Measurements from ENCODE around the gene SLC48A1. TPM values are rescaled to one million over a fixed set of nuclear protein-coding genes. Genes with fewer than 3 reads are reported as not detected.
"Not testable (repeated sequence)": the region's sequence is repeated elsewhere in the genome, so short reads cannot be mapped to it uniquely, and the experiment has no call there.

Gene SLC48A1
- total and polyA plus RNA-seq, 10 of the 15 experiments (the other 5 are each of a cell fraction or from before 2014, with no cell fraction given) = 1.1 to 4.9 (median 1.9) TPM

GRCh38 chr12:47808574-47809365, 35.7 kb downstream of the SLC48A1 start:
- CTCF ChIA-PET = interaction anchor here (0.6 to 8.8 kb wide), 14 partner anchors 9 to 1045 kb away, joined by 3 to 85 read pairs (median 8); no protein-coding TSS in a partner anchor
- no peaks in the 10 kb centered on the region; a peak in 1 of 4 replicates for H3K27me3 ChIP-seq (replicated peaks in 1 of 2; ENCODE audit: control insufficient read depth in 2 of 2, insufficient read depth in 2 of 2, low read length in 1 of 2)
- no peak for TF ChIP-seq NR2F1 (conservative IDR thresholded peaks at IDR 0.05)
- peak in 2 of 3 experiments; percentile 31 to 35; a peak in 3 of 6 replicates for TF ChIP-seq CTCF (IDR thresholded peaks at IDR 0.05 in 2 of 3, conservative IDR thresholded peaks at IDR 0.05 in 1 of 3; ENCODE audit: control insufficient read depth in 2 of 3, extremely low read depth in 1 of 3, insufficient read depth in 1 of 3, low read depth in 3 of 3, low read length in 3 of 3)
- no peak for TF ChIP-seq CBFB (IDR thresholded peaks at IDR 0.05; ENCODE audit: low read depth)
- TF ChIP-seq FOS (IDR thresholded peaks at IDR 0.05; ENCODE audit: borderline replicate concordance, extremely low read depth, insufficient read length) = no peak
- TF ChIP-seq MYB (IDR thresholded peaks at IDR 0.05; ENCODE audit: borderline replicate concordance, low read depth, low read length) = no peak
- 0 out of 2 replicates have a peak overlapping the region, but pooled peaks have one; percentile 20 for H3K9ac ChIP-seq (ENCODE audit: control insufficient read depth, insufficient read depth, low read length)
- peak; percentile 32 for ATAC-seq
- 0 out of 2 replicates have a peak overlapping the region, but pooled peaks have one; percentile 19 for H2AFZ ChIP-seq (ENCODE audit: control insufficient read depth, low read depth, low read length)
- in situ Hi-C loops (cut with MboI) = no loop called here
- SMC1A ChIA-PET (ENCODE audit: uncharacterized antibody, unreplicated experiment) = interaction anchor here (0.7 to 3.1 kb wide), 14 partner anchors 9 to 76 kb away, joined by 3 to 14 read pairs (median 4); no protein-coding TSS in a partner anchor
- RAD21 ChIA-PET (ENCODE audit: unreplicated experiment) = interaction anchor here (1.0 to 9.0 kb wide), 6 partner anchors 10 to 78 kb away, joined by 3 to 202 read pairs (median 6); partner anchors contain the start of gene HDAC7
- H3K4me3 ChIP-seq = peak overlapping the region; percentile 34
- DNase-seq (ENCODE audit: low read depth, low spot score) = no peak
- POLR2A ChIA-PET = interaction anchor here (0.9 to 2.3 kb wide), 7 partner anchors 19 to 589 kb away, joined by 3 to 11 read pairs (median 3); no protein-coding TSS in a partner anchor
- no peak for FAIRE-seq
- 21% methylated on average over 9 of the region's 9 CpGs for WGBS (ENCODE audit: insufficient coverage, insufficient replicate concordance, low lambda C conversion rate, missing lambda C conversion rate)
- peak overlapping the region; percentile 67 for H3K4me2 ChIP-seq (ENCODE audit: control insufficient read depth, insufficient read depth)
- H3K36me3 ChIP-seq (ENCODE audit: control insufficient read depth in 2 of 2, insufficient read depth in 2 of 2, low read length in 1 of 2) = no peaks in the 10 kb centered on the region; a peak in 1 of 4 replicates
- no peaks in the 10 kb centered on the region for H3K9me3 ChIP-seq (replicated peaks; ENCODE audit: control insufficient read depth, insufficient read depth, low read length)
- H3K4me1 ChIP-seq (ENCODE audit: control insufficient read depth, insufficient read depth, low read length) = peaks cover 62% of the 10 kb centered on the region
- H3K27ac ChIP-seq (ENCODE audit: control insufficient read depth, insufficient read depth) = peak overlapping the region; percentile 35
- H4K20me1 ChIP-seq (ENCODE audit: control insufficient read depth, insufficient read depth) = no peaks in the 10 kb centered on the region
- peaks cover 15% of the 10 kb centered on the region for H3K79me2 ChIP-seq (ENCODE audit: control insufficient read depth, insufficient read depth, low read length)
- intact Hi-C loops (cut with micrococcal nuclease; ENCODE audit: unreplicated experiment) = no loop called here
- BruUV-seq (replicated peaks) = no TSS peak

GRCh38 chr12:47809518-47809917, 36.5 kb downstream of the SLC48A1 start:
- peak overlapping the region; percentile 30; the same call in 1 of the 2 replicates for H3K4me2 ChIP-seq (ENCODE audit: control insufficient read depth, insufficient read depth)
- FAIRE-seq; intact Hi-C loops (cut with micrococcal nuclease; ENCODE audit: unreplicated experiment); POLR2A ChIA-PET; BruUV-seq (replicated peaks); H3K27me3 ChIP-seq (replicated peaks in 1 of 2; ENCODE audit: control insufficient read depth in 2 of 2, insufficient read depth in 2 of 2, low read length in 1 of 2); H3K9ac ChIP-seq (ENCODE audit: control insufficient read depth, insufficient read depth, low read length); H2AFZ ChIP-seq (ENCODE audit: control insufficient read depth, low read depth, low read length); H4K20me1 ChIP-seq (ENCODE audit: control insufficient read depth, insufficient read depth); H3K9me3 ChIP-seq (replicated peaks; ENCODE audit: control insufficient read depth, insufficient read depth, low read length); H3K4me3 ChIP-seq; in situ Hi-C loops (cut with MboI); H3K27ac ChIP-seq (ENCODE audit: control insufficient read depth, insufficient read depth); H3K36me3 ChIP-seq (ENCODE audit: control insufficient read depth in 2 of 2, insufficient read depth in 2 of 2, low read length in 1 of 2); DNase-seq (ENCODE audit: low read depth, low spot score); ATAC-seq: not testable (repeated sequence)
- ChIA-PET RAD21 (ENCODE audit: unreplicated experiment) (interaction anchor here (0.7 to 9.0 kb wide), 3 partner anchors 25 to 110 kb away, joined by 3 to 202 read pairs (median 8); no protein-coding TSS in a partner anchor), SMC1A (ENCODE audit: uncharacterized antibody, unreplicated experiment) (interaction anchor here (1.1 kb wide), 1 partner anchor 87 kb away, joined by 3 read pairs; no protein-coding TSS in a partner anchor), CTCF (interaction anchor here (1.2 to 8.8 kb wide), 6 partner anchors 11 to 102 kb away, joined by 4 to 85 read pairs (median 12); no protein-coding TSS in a partner anchor)
- H3K79me2 ChIP-seq (ENCODE audit: control insufficient read depth, insufficient read depth, low read length) = peaks cover 19% of the 10 kb centered on the region
- H3K4me1 ChIP-seq (ENCODE audit: control insufficient read depth, insufficient read depth, low read length) = peaks cover 68% of the 10 kb centered on the region
- WGBS (ENCODE audit: insufficient coverage, insufficient replicate concordance, low lambda C conversion rate, missing lambda C conversion rate) = 48% methylated on average over 9 of the region's 9 CpGs
